Panc1 (cell line): ENCODE measurements around the gene CXCR1. TPM values are rescaled to one million over a fixed set of nuclear protein-coding genes. Genes with fewer than 3 reads are reported as not detected.

Experiments used
- ATAC-seq: fragments of 200-7000 bp; cut with Tn5 transposase; 2 replicates; pipeline ENCODE4 v1.9.1; 2020; ENCODE audit warnings: mild to moderate bottlenecking, moderate library complexity
- BruUV-seq: library from RNA; stranded (reverse); fragments of 400-500 nt; replicated peaks from 2 replicates; lab custom pipeline; 2021; lab: Mats Ljungman, UMichigan
- CTCF ChIA-PET: fragments of 300-600 bp; sonication (Branson Sonifier 250); formaldehyde crosslinking; loops from one replicate; lab custom pipeline; 2022; ENCODE audit warnings: antibody characterized with exemption; lab: Charles Lee
- POLR2A ChIA-PET: fragments of 300-600 bp; sonication (Branson Sonifier 250); formaldehyde crosslinking; loops from one replicate; lab custom pipeline; 2022; ENCODE audit warnings: antibody characterized with exemption; lab: Charles Lee
- DNase-seq: peaks from one replicate; pipeline ENCODE4 v3.0.0-alpha.2; 2010; ENCODE audit warnings: low read depth, low spot score
- H3K27ac ChIP-seq: 2 replicates; pipeline ENCODE4 v1.5.1; 2011; ENCODE audit warnings: mild to moderate bottlenecking, low read length, inconsistent platforms
- H3K27me3 ChIP-seq: fragments of 200-500 bp; sonication (Bioruptor generic); 2 replicates; pipeline ENCODE4 v1.6.0; 2014; ENCODE audit warnings: low read length, inconsistent platforms; ENCODE audit not compliant: control insufficient read depth, insufficient read depth
- H3K36me3 ChIP-seq: fragments of 200-500 bp; sonication (Bioruptor generic); 2 replicates; pipeline ENCODE4 v1.5.1; 2014; ENCODE audit warnings: inconsistent platforms, mild to moderate bottlenecking, low read length, moderate library complexity; ENCODE audit not compliant: control insufficient read depth, insufficient read depth
- H3K4me1 ChIP-seq: 2 replicates; pipeline ENCODE4 v1.5.1; 2011; ENCODE audit warnings: inconsistent platforms, mild to moderate bottlenecking, low read length, moderate library complexity; ENCODE audit not compliant: control insufficient read depth, insufficient read depth
- H3K4me3 ChIP-seq, 2 experiments: 2 replicates each; pipeline ENCODE4 v1.5.1; 2011 to 2012; ENCODE audit warnings: low read depth in 2 of 2, low read length in 2 of 2, mild to moderate bottlenecking in 2 of 2, inconsistent platforms in 1 of 2, moderate library complexity in 1 of 2
- H3K9me3 ChIP-seq: fragments of 200-500 bp; sonication (Bioruptor generic); 2 replicates; pipeline ENCODE4 v1.5.1; 2014; ENCODE audit warnings: low read depth, mild to moderate bottlenecking, inconsistent platforms, low read length, moderate library complexity; ENCODE audit not compliant: control insufficient read depth, insufficient read depth
- CTCF ChIP-seq: fragments of 450-650 bp; IDR thresholded peaks from 2 replicates; pipeline ENCODE4 v1.5.1; 2017; ENCODE audit warnings: mild to moderate bottlenecking
- POLR2AphosphoS5 ChIP-seq: IDR thresholded peaks from 2 replicates; pipeline ENCODE4 v1.6.1; 2012; ENCODE audit warnings: mild to moderate bottlenecking, low read depth, low read length, moderate library complexity
- REST ChIP-seq, 2 experiments: IDR thresholded peaks; 2 replicates each; pipeline ENCODE4 v1.6.1; 2011 to 2012; ENCODE audit warnings: low read depth in 2 of 2, control low read depth in 1 of 2, low read length in 1 of 2, mild to moderate bottlenecking in 1 of 2, moderate library complexity in 1 of 2; ENCODE audit not compliant: insufficient read depth in 1 of 2
- SIN3A ChIP-seq: IDR thresholded peaks from 2 replicates; pipeline ENCODE4 v1.6.1; 2012; ENCODE audit warnings: low read depth, mild to moderate bottlenecking, low read length, moderate library complexity, borderline replicate concordance; ENCODE audit not compliant: insufficient read depth
- TCF7L2 ChIP-seq: IDR thresholded peaks from 2 replicates; pipeline ENCODE4 v1.6.1; 2011; ENCODE audit warnings: mild to moderate bottlenecking, low read depth, low read length, inconsistent platforms
- in situ Hi-C: cut with HindIII; loops from 2 replicates; pipeline ENCODE4 v1.10.0; 2016; ENCODE audit warnings: low sequenced_read_pairs, low pct_unique_long_range_greater_than_20kb
- intact Hi-C: fragments of 100-400 bp; cut with micrococcal nuclease; formaldehyde crosslinking; loops from one replicate; pipeline ENCODE4 v1.10.0; 2022; ENCODE audit not compliant: unreplicated experiment
- total RNA-seq: library from RNA; stranded (reverse); gene quantifications from one replicate; pipeline ENCODE4 v1.2.1, GENCODE V29; 2021; ENCODE audit not compliant: unreplicated experiment

Gene CXCR1
- total RNA-seq, 1 experiment from 2014 or later = not detected

DNA sequence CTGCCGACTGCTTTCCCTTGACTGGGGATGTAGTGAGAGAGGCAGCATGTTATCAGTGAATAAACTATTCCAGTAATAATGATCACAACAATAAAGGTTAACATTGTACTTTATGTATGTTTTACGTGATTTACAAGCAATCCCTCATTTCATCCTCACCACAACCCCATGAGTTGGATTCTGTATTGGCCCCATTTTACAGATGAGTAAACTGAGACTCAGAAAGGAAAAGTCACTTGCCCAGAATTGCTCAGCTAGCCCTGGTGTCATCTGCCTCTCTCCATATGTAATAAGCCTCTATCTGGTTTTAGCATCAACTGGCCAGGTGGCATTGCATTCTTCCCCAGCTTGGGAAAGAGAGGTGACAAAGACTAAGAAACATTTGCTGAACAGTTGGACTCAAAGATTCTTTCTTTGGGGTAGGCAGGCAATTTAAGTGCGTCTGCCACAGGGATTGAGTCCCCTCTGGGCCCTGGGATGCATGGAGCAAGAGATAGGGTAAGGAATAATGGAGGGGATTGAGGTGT is 38.8 kb downstream of the CXCR1 start:
- Histone ChIP-seq H3K27me3 (0 out of 2 replicates have a peak, but pooled peaks cover 3% of the 10 kb centered on the region), H3K4me1 (no peaks in the 10 kb centered on the region), H3K9me3 (no peaks in the 10 kb centered on the region), H3K4me3 (no peak overlapping the region), H3K36me3 (no peaks in the 10 kb centered on the region), H3K27ac (no peak overlapping the region)
- in situ Hi-C loops = no loop called here
- intact Hi-C loops = no loop called here
- ATAC-seq = no peak
- ChIA-PET POLR2A (no interaction called here), CTCF (interaction anchor here (0.6 kb wide), 1 partner anchor 337 kb away, joined by 3 read pairs; no protein-coding TSS in a partner anchor)
- DNase-seq = no peak
- no peak for TF ChIP-seq SIN3A
- TF ChIP-seq CTCF = no peak
- no peak for TF ChIP-seq POLR2AphosphoS5
- no peak for TF ChIP-seq REST (IDR thresholded peaks at IDR 0.05; ENCODE audit: insufficient read depth in 1 of 2, low read depth in 2 of 2, low read length in 1 of 2)
- no peak for TF ChIP-seq TCF7L2
- no TSS peak for BruUV-seq

GRCh38 chr2:218125626-218126080 is 41.1 kb downstream of the CXCR1 start, which contains the start of gene CXCR2:
CXCR2 (plus strand) TSS chr2:218126028; CDS start chr2:218134802, 8,774 bp downstream.
- 0 out of 2 replicates have a peak, but pooled peaks cover 3% of the 10 kb centered on the region for H3K27me3 ChIP-seq
- POLR2A ChIA-PET = no interaction called here

More at GRCh38 chr2:218125626-218126080, 41.1 kb downstream of the CXCR1 start, which contains the start of gene CXCR2:
- CTCF ChIA-PET = interaction anchor here (1.2 kb wide), 1 partner anchor 42 kb away, joined by 3 read pairs; no protein-coding TSS in a partner anchor
- no peaks in the 10 kb centered on the region for H3K9me3 ChIP-seq
- no peaks in the 10 kb centered on the region for H3K36me3 ChIP-seq
- no peak for DNase-seq
- no peaks in the 10 kb centered on the region for H3K4me1 ChIP-seq
- TF ChIP-seq REST (IDR thresholded peaks at IDR 0.05; ENCODE audit: insufficient read depth in 1 of 2, low read depth in 2 of 2, low read length in 1 of 2) (no peak), TCF7L2 (no peak), POLR2AphosphoS5 (no peak), SIN3A (no peak), CTCF (no peak)
- no peak within 1 kb of the TSS for H3K27ac ChIP-seq
- no peak; the same call in 1 of the 2 replicates for ATAC-seq
- BruUV-seq = no TSS peak
- in situ Hi-C loops (no loop called here), intact Hi-C loops (no loop called here)
- H3K4me3 ChIP-seq = no peak within 1 kb of the TSS
